H9 (cell line): Measurements from ENCODE around the gene RLN1. TPM values are rescaled to one million over a fixed set of nuclear protein-coding genes. Genes with fewer than 3 reads are reported as not detected.
A peak's percentile ranks its signal among the peaks of the same experiment; 100 is the strongest.

ENCODE experiments used
- DNase-seq: peaks from one replicate; pipeline ENCODE4 v3.0.0-alpha.2; 2017
- H2AFZ ChIP-seq: one replicate; pipeline ENCODE4 v1.6.1; 2013; ENCODE audit warnings: mild to moderate bottlenecking, low read length, control low read depth, moderate library complexity
- H2AK5ac ChIP-seq: 2 replicates; pipeline ENCODE4 v1.6.1; 2013; ENCODE audit warnings: low read length, control low read depth, mixed read lengths; ENCODE audit not compliant: insufficient read length
- H2BK120ac ChIP-seq: one replicate; pipeline ENCODE4 v1.6.1; 2013; ENCODE audit warnings: low read depth, mild to moderate bottlenecking, low read length, control low read depth, inconsistent platforms; ENCODE audit not compliant: poor library complexity, severe bottlenecking
- H2BK12ac ChIP-seq: 2 replicates; pipeline ENCODE4 v1.6.1; 2013; ENCODE audit warnings: low read length, control low read depth, mixed read lengths, low read depth; ENCODE audit not compliant: insufficient read length
- H2BK15ac ChIP-seq: 2 replicates; pipeline ENCODE4 v1.6.1; 2013; ENCODE audit warnings: low read depth, low read length, control low read depth
- H2BK20ac ChIP-seq: one replicate; pipeline ENCODE4 v1.6.1; 2013; ENCODE audit warnings: low read depth, mild to moderate bottlenecking, low read length, control low read depth, inconsistent platforms; ENCODE audit not compliant: poor library complexity, severe bottlenecking
- H2BK5ac ChIP-seq: 2 replicates; pipeline ENCODE4 v1.6.1; 2013; ENCODE audit warnings: low read length, control low read depth, mixed read lengths; ENCODE audit not compliant: insufficient read length
- H3K14ac ChIP-seq: 2 replicates; pipeline ENCODE4 v1.6.1; 2013; ENCODE audit warnings: low read length, control low read depth; ENCODE audit not compliant: insufficient read depth
- H3K18ac ChIP-seq: 2 replicates; pipeline ENCODE4 v1.6.1; 2013; ENCODE audit warnings: low read depth, mild to moderate bottlenecking, mixed read lengths, low read length, control low read depth; ENCODE audit not compliant: insufficient read length
- H3K23ac ChIP-seq: 2 replicates; pipeline ENCODE4 v1.6.1; 2013; ENCODE audit warnings: low read length, control low read depth, mixed read lengths, low read depth; ENCODE audit not compliant: insufficient read length
- H3K23me2 ChIP-seq: 2 replicates; pipeline ENCODE4 v1.6.1; 2013; ENCODE audit warnings: low read depth, mild to moderate bottlenecking, mixed read lengths, low read length, control low read depth; ENCODE audit not compliant: insufficient read length, poor library complexity, severe bottlenecking
- H3K27ac ChIP-seq: 2 replicates; pipeline ENCODE4 v1.5.1; 2013; ENCODE audit warnings: low read length, control low read depth, mixed read lengths, low read depth; ENCODE audit not compliant: insufficient read length
- H3K27me3 ChIP-seq: 2 replicates; pipeline ENCODE4 v1.6.1; 2013; ENCODE audit warnings: low read length, control low read depth, inconsistent platforms; ENCODE audit not compliant: insufficient read depth
- H3K4ac ChIP-seq: 2 replicates; pipeline ENCODE4 v1.6.1; 2013; ENCODE audit warnings: low read depth, mild to moderate bottlenecking, control low read depth, inconsistent platforms, low read length, moderate library complexity
- H3K4me1 ChIP-seq: 2 replicates; pipeline ENCODE4 v1.6.1; 2013; ENCODE audit warnings: low read length, control low read depth, inconsistent platforms; ENCODE audit not compliant: insufficient read depth
- H3K4me2 ChIP-seq: 2 replicates; pipeline ENCODE4 v1.6.1; 2013; ENCODE audit warnings: low read length, control low read depth, mixed read lengths; ENCODE audit not compliant: insufficient read length, insufficient read depth
- H3K56ac ChIP-seq: 2 replicates; pipeline ENCODE4 v1.6.1; 2013; ENCODE audit warnings: low read depth, mild to moderate bottlenecking, mixed read lengths, low read length, control low read depth; ENCODE audit not compliant: insufficient read length
- H3K79me1 ChIP-seq: 2 replicates; pipeline ENCODE4 v1.6.1; 2013; ENCODE audit warnings: low read depth, mild to moderate bottlenecking, moderate library complexity, low read length, control low read depth, inconsistent platforms; ENCODE audit not compliant: insufficient read depth, poor library complexity, severe bottlenecking
- H3K79me2 ChIP-seq: 2 replicates; pipeline ENCODE4 v1.6.1; 2013; ENCODE audit warnings: low read length, control low read depth, inconsistent platforms; ENCODE audit not compliant: insufficient read depth
- H3K9ac ChIP-seq: 2 replicates; pipeline ENCODE4 v1.6.1; 2013; ENCODE audit warnings: low read length, control low read depth, mixed read lengths; ENCODE audit not compliant: insufficient read length; ENCODE audit errors: extremely low read depth
- H3K9me3 ChIP-seq: one replicate; pipeline ENCODE4 v1.6.1; 2013; ENCODE audit warnings: low read depth, low read length, inconsistent platforms; ENCODE audit not compliant: control insufficient read depth
- H3T11ph ChIP-seq: one replicate; pipeline ENCODE4 v1.6.1; 2013; ENCODE audit warnings: mild to moderate bottlenecking, low read length, control low read depth, inconsistent platforms
- H4K20me1 ChIP-seq: one replicate; pipeline ENCODE4 v1.6.1; 2013; ENCODE audit not compliant: control insufficient read depth, insufficient read length, insufficient read depth
- H4K5ac ChIP-seq: 2 replicates; pipeline ENCODE4 v1.6.1; 2013; ENCODE audit warnings: low read depth, mild to moderate bottlenecking, mixed read lengths, low read length, control low read depth; ENCODE audit not compliant: insufficient read length
- H4K8ac ChIP-seq: replicated peaks from 2 replicates; pipeline ENCODE4 v1.6.1; 2013; ENCODE audit warnings: low read length, control low read depth, mixed read lengths, low read depth; ENCODE audit not compliant: insufficient read length
- H4K91ac ChIP-seq: 2 replicates; pipeline ENCODE4 v1.6.1; 2013; ENCODE audit warnings: low read depth, mild to moderate bottlenecking, moderate library complexity, mixed read lengths, low read length, control low read depth; ENCODE audit not compliant: insufficient read length
- H3K27ac Mint-ChIP-seq, 3 experiments: 2 replicates in 2 of 3; 3 replicates in 1 of 3; pipeline ENCODE4 v1.8.0; 2020 to 2021; ENCODE audit warnings: mixed read lengths in 3 of 3, mild to moderate bottlenecking in 1 of 3, moderate library complexity in 1 of 3
- H3K27me3 Mint-ChIP-seq: 2 replicates; pipeline ENCODE4 v1.8.0; 2021; ENCODE audit warnings: low read depth, mild to moderate bottlenecking, moderate library complexity, mixed read lengths
- H3K36me3 Mint-ChIP-seq, 3 experiments: 2 replicates in 2 of 3; 3 replicates in 1 of 3; pipeline ENCODE4 v1.8.0; 2020 to 2021; ENCODE audit warnings: low read depth in 3 of 3, mixed read lengths in 3 of 3; ENCODE audit not compliant: insufficient read depth in 1 of 3
- H3K4me1 Mint-ChIP-seq, 2 experiments: 2 replicates each; pipeline ENCODE4 v1.8.0; 2020; ENCODE audit warnings: mixed read lengths in 2 of 2
- H3K4me3 Mint-ChIP-seq, 2 experiments: 2 replicates in 1 of 2; 3 replicates in 1 of 2; pipeline ENCODE4 v1.8.0; 2020 to 2021; ENCODE audit warnings: mild to moderate bottlenecking in 2 of 2, mixed read lengths in 2 of 2, moderate library complexity in 1 of 2
- H3K9me3 Mint-ChIP-seq, 2 experiments: 2 replicates in 1 of 2; 3 replicates in 1 of 2; pipeline ENCODE4 v1.8.0; 2020; ENCODE audit warnings: mild to moderate bottlenecking in 2 of 2, mixed read lengths in 2 of 2, moderate library complexity in 1 of 2
- WGBS: extraction: QIAGEN DNeasy Blood & Tissue Kit; methylation state at CpG from one replicate; pipeline ENCODE4 v1.1.7; 2013; ENCODE audit warnings: missing lambda C conversion rate, low lambda C conversion rate, mixed read lengths; ENCODE audit not compliant: insufficient read length; ENCODE audit errors: extremely low coverage; 5-methylcytosine and 5-hydroxymethylcytosine counted together
- total RNA-seq: library from RNA; stranded (reverse); gene quantifications from 2 replicates; pipeline ENCODE4 v1.2.1, GENCODE V29; 2021
- TF ChIP-seq, protein P1 (sequence below): fragments of 200-600 bp; sonication (generic); conservative IDR thresholded peaks from 3 replicates; pipeline ENCODE4 v1.8.0; 2021; ENCODE audit warnings: antibody characterized with exemption, mild to moderate bottlenecking

Gene RLN1
- total RNA-seq, 1 experiment from 2014 or later, result 0.52 TPM

DNA sequence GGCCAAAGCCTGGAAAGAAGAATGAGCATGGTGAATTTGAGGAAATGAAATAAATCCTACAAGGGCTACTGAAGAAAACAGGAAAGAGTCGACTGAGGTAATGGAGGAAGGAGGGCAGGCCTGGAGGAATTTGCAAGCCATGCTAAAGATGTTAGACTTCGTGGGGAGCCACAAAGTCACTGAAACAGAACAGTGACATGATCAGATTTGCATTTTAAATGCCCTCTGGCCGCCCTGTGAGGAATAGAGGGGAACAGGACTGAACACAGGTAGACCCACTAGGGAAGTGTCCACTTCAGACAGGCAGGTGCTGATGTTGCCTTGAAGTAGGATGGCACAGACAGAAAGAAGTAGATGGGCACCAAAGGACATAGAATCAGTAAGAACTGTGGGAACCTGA, 42.8 kb upstream of the RLN1 start:
- H3K56ac ChIP-seq, result no peak overlapping the region
- H4K20me1 ChIP-seq, result no peaks in the 10 kb centered on the region
- H3K4me3 Mint-ChIP-seq, result no peak overlapping the region
- WGBS, result no CpG with 5 or more reads among the region's 3 CpGs
- peaks cover 0 to 3% of the 10 kb centered on the region in 2 experiments; a peak in 2 of 4 replicates for H3K4me1 Mint-ChIP-seq
- no peak overlapping the region for H3K18ac ChIP-seq
- H2BK5ac ChIP-seq, result no peak overlapping the region
- H4K5ac ChIP-seq, result no peak overlapping the region
- H3K23me2 ChIP-seq, result no peaks in the 10 kb centered on the region
- no peaks in the 10 kb centered on the region for H3K9me3 Mint-ChIP-seq
- H3K4ac ChIP-seq, result no peak overlapping the region
- no peak overlapping the region for H2BK120ac ChIP-seq
- no peak overlapping the region for H2AK5ac ChIP-seq
- no peak overlapping the region for H2AFZ ChIP-seq
- no peak overlapping the region for H3T11ph ChIP-seq
- 0 out of 7 replicates have a peak overlapping the region, but pooled peaks of 1 of the 3 experiments have one; percentile 52 for H3K27ac Mint-ChIP-seq
- no peak for DNase-seq
- H2BK20ac ChIP-seq, result no peak overlapping the region
- no peaks in the 10 kb centered on the region; the same call in 1 of the 2 replicates for H3K27me3 Mint-ChIP-seq
- H4K91ac ChIP-seq, result no peak overlapping the region
- TF ChIP-seq, protein P1, sequence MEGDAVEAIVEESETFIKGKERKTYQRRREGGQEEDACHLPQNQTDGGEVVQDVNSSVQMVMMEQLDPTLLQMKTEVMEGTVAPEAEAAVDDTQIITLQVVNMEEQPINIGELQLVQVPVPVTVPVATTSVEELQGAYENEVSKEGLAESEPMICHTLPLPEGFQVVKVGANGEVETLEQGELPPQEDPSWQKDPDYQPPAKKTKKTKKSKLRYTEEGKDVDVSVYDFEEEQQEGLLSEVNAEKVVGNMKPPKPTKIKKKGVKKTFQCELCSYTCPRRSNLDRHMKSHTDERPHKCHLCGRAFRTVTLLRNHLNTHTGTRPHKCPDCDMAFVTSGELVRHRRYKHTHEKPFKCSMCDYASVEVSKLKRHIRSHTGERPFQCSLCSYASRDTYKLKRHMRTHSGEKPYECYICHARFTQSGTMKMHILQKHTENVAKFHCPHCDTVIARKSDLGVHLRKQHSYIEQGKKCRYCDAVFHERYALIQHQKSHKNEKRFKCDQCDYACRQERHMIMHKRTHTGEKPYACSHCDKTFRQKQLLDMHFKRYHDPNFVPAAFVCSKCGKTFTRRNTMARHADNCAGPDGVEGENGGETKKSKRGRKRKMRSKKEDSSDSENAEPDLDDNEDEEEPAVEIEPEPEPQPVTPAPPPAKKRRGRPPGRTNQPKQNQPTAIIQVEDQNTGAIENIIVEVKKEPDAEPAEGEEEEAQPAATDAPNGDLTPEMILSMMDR, result no peak
- no peak overlapping the region for H3K27ac ChIP-seq
- no peak overlapping the region for H3K23ac ChIP-seq
- H3K79me1 ChIP-seq, result no peaks in the 10 kb centered on the region
- H3K9me3 ChIP-seq, result no peaks in the 10 kb centered on the region
- H2BK12ac ChIP-seq, result no peak overlapping the region
- H3K79me2 ChIP-seq, result no peaks in the 10 kb centered on the region
- H3K9ac ChIP-seq, result no peak overlapping the region
- no peaks in the 10 kb centered on the region for H3K4me1 ChIP-seq
- H3K14ac ChIP-seq, result no peak overlapping the region
- no peak overlapping the region for H4K8ac ChIP-seq
- H3K36me3 Mint-ChIP-seq, result no peaks in the 10 kb centered on the region; a peak in 1 of 7 replicates
- H3K4me2 ChIP-seq, result no peak overlapping the region
- no peak overlapping the region for H2BK15ac ChIP-seq
- H3K27me3 ChIP-seq, result no peaks in the 10 kb centered on the region
